ENCODE measurements around the gene EPHA6. TPM values are rescaled to one million over a fixed set of nuclear protein-coding genes. Genes with fewer than 3 reads are reported as not detected.

Gene EPHA6
- polyA plus RNA-seq, 2 of the 4 experiments (the other 2 are of a cell fraction): 0.08 TPM

DNA sequence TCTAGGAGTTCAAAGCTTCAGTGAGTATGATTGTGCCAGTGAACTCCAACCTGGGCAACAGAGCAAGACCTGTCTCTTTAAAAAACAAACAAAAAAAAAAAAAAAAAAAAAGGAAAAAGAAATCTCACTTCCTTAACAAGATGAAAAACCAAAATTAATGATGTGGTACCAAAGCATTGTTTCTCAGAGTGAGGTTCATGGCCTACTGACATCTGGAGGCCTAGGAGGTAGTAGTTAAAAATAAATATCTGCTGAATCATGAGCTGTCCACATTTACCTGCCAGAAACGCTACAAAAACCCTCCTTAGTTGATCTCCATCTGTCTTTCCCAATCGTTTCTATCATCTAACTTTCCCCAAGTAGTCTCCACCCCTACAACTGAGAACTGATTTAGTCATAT lies 51.2 kb downstream of the EPHA6 start:
- H3K4me2 ChIP-seq: no peak overlapping the region
- FAIRE-seq (no peak), ATAC-seq (no peak), DNase-seq (ENCODE audit: low read depth in 1 of 2, low spot score in 1 of 2) (no peak)
- 23% methylated on average over 2 of the region's 2 CpGs for WGBS (ENCODE audit: missing lambda C conversion rate)
- ChIA-PET POLR2A (no interaction called here), CTCF (no interaction called here)
- no peak overlapping the region for H3K27ac ChIP-seq
- no peak overlapping the region for H3K4me3 ChIP-seq
- TF ChIP-seq NFE2L2 (conservative IDR thresholded peaks at IDR 0.05; ENCODE audit: low read length): no peak
- no peak for TF ChIP-seq FOSB (CRISPR knock-in tag; IDR thresholded peaks at IDR 0.05)
- no peak for TF ChIP-seq HOXB5 (CRISPR knock-in tag; IDR thresholded peaks at IDR 0.05)
- no peak for TF ChIP-seq TFCP2L1 (CRISPR knock-in tag; IDR thresholded peaks at IDR 0.05)
- TF ChIP-seq ZFP36 (IDR thresholded peaks at IDR 0.05; ENCODE audit: borderline replicate concordance, partially characterized antibody): no peak
- TF ChIP-seq CEBPB (IDR thresholded peaks at IDR 0.05): no peak
- no peaks in the 10 kb centered on the region for H3K9me3 ChIP-seq
- H3K4me1 ChIP-seq: no peaks in the 10 kb centered on the region

- ATAC-seq: no peak
These were observed 54.9 kb downstream of the EPHA6 start for GRCh38 chr3:96869316-96869715.

More at GRCh38 chr3:96869316-96869715, 54.9 kb downstream of the EPHA6 start:
- FAIRE-seq: no peak
- H3K9me3 ChIP-seq: no peaks in the 10 kb centered on the region
- no peak for DNase-seq (ENCODE audit: low read depth in 1 of 2, low spot score in 1 of 2)
- H3K27ac ChIP-seq: no peak overlapping the region
- H3K4me3 ChIP-seq: no peak overlapping the region
- ChIA-PET POLR2A (no interaction called here), CTCF (no interaction called here)
- no peak for TF ChIP-seq POLR2AphosphoS2 (conservative IDR thresholded peaks at IDR 0.05; ENCODE audit: low read length)
- no peak for TF ChIP-seq NR3C1 (IDR thresholded peaks at IDR 0.05)
- no peak for TF ChIP-seq NFE2L2 (conservative IDR thresholded peaks at IDR 0.05; ENCODE audit: low read length)
- no peak for TF ChIP-seq EP300 (IDR thresholded peaks at IDR 0.05)
- no peak for TF ChIP-seq HEYL (CRISPR knock-in tag; IDR thresholded peaks at IDR 0.05)
- TF ChIP-seq CTCF (IDR thresholded peaks at IDR 0.05): no peak
- TF ChIP-seq, protein P1, sequence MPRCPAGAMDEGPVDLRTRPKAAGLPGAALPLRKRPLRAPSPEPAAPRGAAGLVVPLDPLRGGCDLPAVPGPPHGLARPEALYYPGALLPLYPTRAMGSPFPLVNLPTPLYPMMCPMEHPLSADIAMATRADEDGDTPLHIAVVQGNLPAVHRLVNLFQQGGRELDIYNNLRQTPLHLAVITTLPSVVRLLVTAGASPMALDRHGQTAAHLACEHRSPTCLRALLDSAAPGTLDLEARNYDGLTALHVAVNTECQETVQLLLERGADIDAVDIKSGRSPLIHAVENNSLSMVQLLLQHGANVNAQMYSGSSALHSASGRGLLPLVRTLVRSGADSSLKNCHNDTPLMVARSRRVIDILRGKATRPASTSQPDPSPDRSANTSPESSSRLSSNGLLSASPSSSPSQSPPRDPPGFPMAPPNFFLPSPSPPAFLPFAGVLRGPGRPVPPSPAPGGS (IDR thresholded peaks at IDR 0.05): no peak
- no peak for TF ChIP-seq SREBF2 (IDR thresholded peaks at IDR 0.05)
- TF ChIP-seq, protein P2, sequence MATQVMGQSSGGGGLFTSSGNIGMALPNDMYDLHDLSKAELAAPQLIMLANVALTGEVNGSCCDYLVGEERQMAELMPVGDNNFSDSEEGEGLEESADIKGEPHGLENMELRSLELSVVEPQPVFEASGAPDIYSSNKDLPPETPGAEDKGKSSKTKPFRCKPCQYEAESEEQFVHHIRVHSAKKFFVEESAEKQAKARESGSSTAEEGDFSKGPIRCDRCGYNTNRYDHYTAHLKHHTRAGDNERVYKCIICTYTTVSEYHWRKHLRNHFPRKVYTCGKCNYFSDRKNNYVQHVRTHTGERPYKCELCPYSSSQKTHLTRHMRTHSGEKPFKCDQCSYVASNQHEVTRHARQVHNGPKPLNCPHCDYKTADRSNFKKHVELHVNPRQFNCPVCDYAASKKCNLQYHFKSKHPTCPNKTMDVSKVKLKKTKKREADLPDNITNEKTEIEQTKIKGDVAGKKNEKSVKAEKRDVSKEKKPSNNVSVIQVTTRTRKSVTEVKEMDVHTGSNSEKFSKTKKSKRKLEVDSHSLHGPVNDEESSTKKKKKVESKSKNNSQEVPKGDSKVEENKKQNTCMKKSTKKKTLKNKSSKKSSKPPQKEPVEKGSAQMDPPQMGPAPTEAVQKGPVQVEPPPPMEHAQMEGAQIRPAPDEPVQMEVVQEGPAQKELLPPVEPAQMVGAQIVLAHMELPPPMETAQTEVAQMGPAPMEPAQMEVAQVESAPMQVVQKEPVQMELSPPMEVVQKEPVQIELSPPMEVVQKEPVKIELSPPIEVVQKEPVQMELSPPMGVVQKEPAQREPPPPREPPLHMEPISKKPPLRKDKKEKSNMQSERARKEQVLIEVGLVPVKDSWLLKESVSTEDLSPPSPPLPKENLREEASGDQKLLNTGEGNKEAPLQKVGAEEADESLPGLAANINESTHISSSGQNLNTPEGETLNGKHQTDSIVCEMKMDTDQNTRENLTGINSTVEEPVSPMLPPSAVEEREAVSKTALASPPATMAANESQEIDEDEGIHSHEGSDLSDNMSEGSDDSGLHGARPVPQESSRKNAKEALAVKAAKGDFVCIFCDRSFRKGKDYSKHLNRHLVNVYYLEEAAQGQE (IDR thresholded peaks at IDR 0.05): no peak
- TF ChIP-seq POLR2A (IDR thresholded peaks at IDR 0.05; ENCODE audit: low read length): no peak
- TF ChIP-seq HDAC2 (IDR thresholded peaks at IDR 0.05): no peak
- no peak for TF ChIP-seq KDM1A (IDR thresholded peaks at IDR 0.05; ENCODE audit: low read depth)
- TF ChIP-seq ZC3H11A (IDR thresholded peaks at IDR 0.05): no peak
- TF ChIP-seq RCOR1 (IDR thresholded peaks at IDR 0.05; ENCODE audit: low read depth, low read length): no peak
- TF ChIP-seq, protein P3, sequence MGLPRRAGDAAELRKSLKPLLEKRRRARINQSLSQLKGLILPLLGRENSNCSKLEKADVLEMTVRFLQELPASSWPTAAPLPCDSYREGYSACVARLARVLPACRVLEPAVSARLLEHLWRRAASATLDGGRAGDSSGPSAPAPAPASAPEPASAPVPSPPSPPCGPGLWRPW (IDR thresholded peaks at IDR 0.05): no peak
- TF ChIP-seq ZFP36 (IDR thresholded peaks at IDR 0.05; ENCODE audit: borderline replicate concordance, partially characterized antibody): no peak
- H3K4me1 ChIP-seq: no peaks in the 10 kb centered on the region
- no peak overlapping the region for H3K4me2 ChIP-seq
- WGBS (ENCODE audit: missing lambda C conversion rate): 7% methylated on average over 2 of the region's 2 CpGs

All from A549 (cell line).